ENCODE data around the gene KLHL33.
"Not testable (repeated sequence)": the region's sequence is repeated elsewhere in the genome, so short reads cannot be mapped to it uniquely, and the experiment has no call there.

Gene KLHL33

GRCh38 chr14:20446889-20447288 lies 10.9 kb upstream of the KLHL33 start:
- no peak for DNase-seq

GRCh38 chr14:20443650-20444049 lies 7.7 kb upstream of the KLHL33 start:
- DNase-seq, result not testable (repeated sequence)

DNA sequence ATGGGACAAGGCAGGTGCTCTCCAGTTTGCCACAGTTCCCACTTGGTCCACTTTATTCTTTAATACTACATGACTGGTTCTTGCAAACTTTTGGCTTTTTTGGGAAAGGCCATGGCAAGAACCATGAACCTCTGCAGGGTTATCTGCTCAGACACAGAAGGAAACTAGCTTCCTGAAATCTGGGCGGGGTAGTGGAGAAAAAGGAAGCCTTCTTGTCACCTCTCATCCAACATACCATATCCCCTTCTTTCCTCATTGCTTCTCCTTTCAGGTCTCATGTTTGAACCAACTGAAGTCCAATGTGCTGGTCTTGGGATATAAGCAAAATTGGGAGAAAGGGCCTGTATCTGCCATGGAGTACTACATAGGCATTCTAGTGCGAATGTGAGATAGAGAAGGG lies 5.5 kb upstream of the KLHL33 start:
- DNase-seq, result no peak

GRCh38 chr14:20440882-20441281 lies 4.9 kb upstream of the KLHL33 start:
- no peak for DNase-seq

GRCh38 chr14:20440465-20440864 lies 4.5 kb upstream of the KLHL33 start:
- no peak for DNase-seq

DNA sequence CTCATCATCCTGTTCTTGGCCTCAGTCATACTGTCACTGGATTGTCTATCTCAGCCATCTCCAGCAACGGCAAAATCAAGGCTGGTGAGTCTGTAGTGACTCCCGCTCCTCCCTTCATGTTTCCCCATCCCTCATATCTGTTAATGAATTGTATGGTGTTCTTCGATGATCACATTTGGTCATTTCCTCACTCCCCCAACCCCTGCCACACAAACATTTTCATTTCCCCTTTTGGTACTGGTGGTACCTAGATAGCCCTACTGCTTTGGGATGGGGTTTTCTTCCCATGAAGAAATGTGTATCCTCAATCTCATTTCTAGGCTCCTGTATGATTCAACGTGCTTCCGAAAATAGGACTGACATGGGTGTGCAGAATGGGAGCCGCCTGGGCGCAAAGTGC lies 2.7 kb upstream of the KLHL33 start:
- DNase-seq, result no peak

DNA sequence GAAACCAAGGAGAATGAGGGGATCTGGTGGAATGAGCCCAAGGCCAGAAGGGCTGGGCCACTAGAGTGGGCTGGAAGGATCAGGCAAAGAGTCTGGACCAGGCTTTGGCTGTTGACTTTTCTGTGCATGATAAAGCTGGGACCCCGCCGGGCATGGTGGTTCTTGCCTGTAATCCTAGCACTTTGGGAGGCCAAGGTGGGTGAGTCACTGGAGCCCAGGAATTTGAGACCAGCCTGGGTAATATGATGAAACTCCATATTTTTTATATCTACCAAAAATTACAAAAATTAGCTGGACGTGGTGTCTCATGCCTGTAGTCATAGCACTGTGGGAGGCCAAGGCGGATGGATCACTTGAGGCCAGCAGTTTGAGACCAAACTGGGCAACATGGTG lies 393 bp upstream of the KLHL33 start:
- DNase-seq, result no peak

GRCh38 chr14:20434701-20435581 lies 1.0 kb downstream of the KLHL33 start:
- peak; percentile 50 for DNase-seq

- no peak for DNase-seq
These were observed 5.9 kb downstream of the KLHL33 start for GRCh38 chr14:20429801-20430669.

DNA sequence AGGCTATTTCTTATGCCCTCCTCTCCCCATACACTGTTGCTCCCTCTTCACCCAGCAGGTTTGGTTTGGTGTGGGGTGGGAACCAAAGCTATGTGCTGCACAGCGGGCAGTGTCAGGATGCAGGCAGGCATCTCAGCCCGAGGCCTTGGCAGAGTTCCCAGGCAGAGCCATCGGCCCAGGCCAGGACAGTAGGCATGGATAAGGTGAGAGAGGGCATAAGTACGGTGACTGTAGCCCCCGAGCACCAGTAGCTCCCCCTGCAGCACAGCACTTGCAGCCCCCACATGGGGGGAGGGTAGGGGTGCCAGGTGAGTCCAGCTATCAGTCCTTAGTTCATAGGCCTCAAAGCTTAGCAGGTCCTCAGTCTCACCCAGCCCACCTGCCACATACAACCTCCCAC lies 7.2 kb downstream of the KLHL33 start:
- no peak for DNase-seq

GRCh38 chr14:20428010-20428365 lies 8.0 kb downstream of the KLHL33 start:
- no peak for DNase-seq

- DNase-seq, result no peak
These were observed 8.5 kb downstream of the KLHL33 start for GRCh38 chr14:20427231-20428009.

GRCh38 chr14:20424851-20425250 lies 11.1 kb downstream of the KLHL33 start:
- no peak for DNase-seq

DNA sequence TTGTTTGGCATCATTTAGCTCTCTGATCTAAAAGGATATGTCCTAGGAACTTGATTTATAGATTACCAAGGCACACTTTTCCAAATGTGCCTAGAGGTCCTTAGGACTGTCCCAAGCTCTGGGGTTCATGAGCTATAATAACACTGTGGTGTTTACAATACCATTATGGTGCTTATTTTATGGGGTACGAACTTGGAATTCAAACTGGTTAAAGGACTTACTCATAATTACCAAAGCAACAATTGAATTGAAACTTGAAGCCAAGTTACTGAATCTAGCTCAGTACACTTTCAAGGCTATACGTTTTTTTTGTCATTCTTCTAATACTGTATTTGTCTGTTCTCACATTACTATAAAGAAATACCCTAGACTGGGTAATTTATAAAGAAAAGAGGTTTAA lies 13.1 kb downstream of the KLHL33 start:
- DNase-seq, result no peak

DNA sequence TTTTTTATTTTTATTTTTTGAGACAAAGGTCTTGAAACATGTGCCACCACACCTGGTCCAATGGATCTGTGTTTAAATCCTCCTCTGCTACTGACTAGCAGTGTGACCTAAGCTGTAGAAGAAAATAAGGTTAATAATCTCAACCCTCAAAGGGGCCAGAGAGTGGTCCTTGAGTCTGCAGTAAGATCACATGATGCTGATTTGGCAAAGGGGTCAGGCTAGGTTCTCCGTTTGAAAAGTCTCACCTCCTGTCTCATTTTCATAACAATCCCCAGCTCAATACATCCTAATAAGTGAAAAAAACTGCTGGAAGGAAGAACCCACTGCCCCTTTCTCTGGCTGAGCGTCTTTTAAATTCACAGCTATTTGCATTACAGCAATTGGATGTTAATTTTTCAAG lies 14.7 kb downstream of the KLHL33 start:
- no peak for DNase-seq

DNA sequence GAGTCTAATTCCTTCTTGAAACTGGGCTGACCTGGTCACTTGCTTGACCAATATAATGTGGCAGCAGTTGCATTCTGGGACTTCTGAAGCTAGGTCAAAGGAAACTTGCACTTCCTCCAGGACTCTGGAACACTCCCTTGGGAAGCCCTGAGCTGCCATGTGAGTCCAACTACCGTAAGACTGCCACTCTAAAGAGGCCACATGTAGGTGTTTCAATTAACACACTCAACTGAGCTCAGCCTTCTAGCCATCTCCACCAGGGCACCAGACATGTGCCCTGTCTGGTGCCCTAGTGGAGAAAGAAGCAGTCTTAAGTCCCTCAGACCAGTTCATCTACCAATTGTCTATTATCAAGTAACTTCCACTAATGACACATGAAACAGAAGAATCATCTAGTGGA lies 16.5 kb downstream of the KLHL33 start:
- no peak for DNase-seq

DNA sequence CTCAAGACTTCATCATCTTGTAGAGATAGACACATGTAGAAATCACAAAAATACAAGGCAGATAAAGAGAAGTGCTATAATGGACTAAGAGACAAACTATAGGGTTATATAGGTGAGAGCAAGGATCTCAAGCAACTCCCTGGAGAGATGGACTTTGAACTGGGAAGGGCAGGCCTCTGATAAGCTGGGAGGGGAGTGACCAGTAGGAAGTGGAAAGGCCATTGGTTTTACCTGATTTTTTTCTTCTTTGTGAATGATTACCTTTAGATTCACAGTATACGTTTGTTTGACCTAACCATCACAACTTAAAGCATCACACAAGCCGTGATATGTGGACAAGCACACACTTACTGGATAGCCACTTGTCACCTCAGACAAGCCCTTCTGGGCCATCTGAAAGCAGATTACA lies 17.5 kb downstream of the KLHL33 start:
- no peak for DNase-seq

DNA sequence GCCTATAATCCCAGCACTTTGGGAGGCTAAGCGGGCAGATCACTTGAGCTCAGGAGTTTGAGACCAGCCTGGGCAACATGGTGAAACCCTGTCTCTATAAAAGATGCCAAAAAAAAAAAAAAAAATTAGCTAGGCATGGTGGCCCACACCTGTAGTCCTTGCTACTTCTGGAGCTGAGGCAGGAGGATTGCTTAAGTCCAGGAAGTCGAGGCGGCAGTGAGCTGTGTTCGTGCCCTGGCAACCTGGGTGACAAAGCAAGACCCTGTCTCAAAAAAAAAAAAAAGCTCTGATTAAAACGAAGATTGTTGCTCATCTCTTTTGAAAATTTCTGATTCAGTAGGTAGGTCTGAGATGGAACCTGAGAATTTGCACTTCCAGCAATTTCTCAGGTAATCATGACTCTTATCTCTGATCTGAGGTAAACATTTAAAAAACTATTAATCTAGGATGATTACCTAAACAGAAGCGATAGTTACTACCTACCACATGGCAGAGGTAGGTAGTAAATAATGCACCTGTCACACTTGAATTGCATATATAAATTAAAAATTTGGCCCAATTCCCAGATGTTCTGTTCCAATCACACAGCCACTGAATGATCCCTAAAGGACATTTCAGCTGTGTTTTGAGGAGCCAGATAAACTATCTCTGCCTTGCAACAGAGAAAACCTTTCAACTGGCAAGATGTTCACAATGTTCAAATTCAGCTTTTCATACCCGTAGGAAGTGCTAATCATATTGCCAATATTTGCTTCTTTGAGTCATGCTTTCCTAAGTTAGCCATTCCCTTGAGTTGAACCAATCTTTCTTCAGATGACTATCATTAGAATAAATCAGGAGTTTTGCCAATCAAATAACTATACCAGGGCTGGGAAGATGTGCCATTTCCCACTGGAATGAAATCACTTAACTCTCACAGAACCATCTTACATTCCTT lies 18.4 kb downstream of the KLHL33 start:
- no peak for DNase-seq

- no peak for DNase-seq
These were observed 19.7 kb downstream of the KLHL33 start for GRCh38 chr14:20416223-20416622.

DNA sequence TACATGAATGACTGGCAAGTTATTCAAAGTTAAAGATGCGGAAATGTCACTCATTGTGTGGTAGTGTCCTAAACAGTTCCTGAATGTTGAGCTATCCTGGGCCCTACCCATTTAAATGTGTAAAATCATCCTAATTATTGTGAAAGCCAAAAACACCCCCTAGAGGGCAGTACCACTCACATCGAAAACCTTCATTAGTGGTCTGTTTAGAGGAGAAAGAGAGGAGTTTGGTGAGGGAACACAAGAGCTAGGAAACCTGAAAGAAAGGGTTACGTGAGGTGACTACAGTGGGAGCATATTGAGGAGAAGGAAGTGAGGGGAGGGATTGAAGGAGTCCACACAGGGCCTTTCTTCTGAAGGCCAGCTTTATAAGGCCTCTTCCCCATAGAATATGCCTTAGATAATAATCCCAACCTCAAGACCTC lies 20.2 kb downstream of the KLHL33 start:
- no peak for DNase-seq

DNA sequence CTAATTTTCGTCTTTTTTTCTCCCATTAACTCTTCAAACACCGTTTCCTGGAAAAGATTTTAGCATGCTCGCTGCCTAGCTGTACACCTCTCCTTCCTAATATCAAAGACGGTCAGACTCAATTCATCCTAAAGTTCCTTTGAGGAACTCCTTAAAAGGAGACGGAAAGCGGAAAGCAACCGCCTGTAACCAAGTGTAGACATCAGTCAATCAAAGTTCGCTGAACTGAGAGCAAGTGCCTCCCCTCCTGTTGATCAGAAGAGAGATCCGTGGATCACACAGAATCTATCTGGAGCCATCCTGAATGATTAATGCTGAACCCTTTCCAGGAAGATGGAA lies 22.3 kb downstream of the KLHL33 start:
- DNase-seq, result no peak
